OCI-LY3 (cell line): ENCODE results near the gene ECE1.

Experiments
- H2AFZ ChIP-seq: fragments of 200-600, 300-600 bp; shearing (Covaris generic); 2 replicates; pipeline ENCODE4 v1.6.0; 2014; ENCODE audit warnings: antibody characterized with exemption, low read depth, low read length
- H3K27ac ChIP-seq: fragments of 200-600, 300-600 bp; sonication (generic); 2 replicates; pipeline ENCODE4 v1.5.1; 2014; ENCODE audit warnings: mild to moderate bottlenecking, low read length, moderate library complexity, mixed read lengths
- H3K27me3 ChIP-seq: fragments of 200-600, 300-600 bp; sonication (generic); 2 replicates; pipeline ENCODE4 v1.6.1; 2014; ENCODE audit warnings: low read depth, low read length, mixed read lengths
- H3K36me3 ChIP-seq: fragments of 200-600, 300-600 bp; sonication (generic); replicated peaks from 2 replicates; pipeline ENCODE3; 2014; ENCODE audit warnings: low read depth, low read length, mixed read lengths
- H3K4me1 ChIP-seq: fragments of 300-600, 200-600 bp; sonication (generic); 2 replicates; pipeline ENCODE4 v1.6.1; 2014; ENCODE audit warnings: low read length, mixed read lengths
- H3K4me2 ChIP-seq: fragments of 200-600, 300-600 bp; sonication (generic); 2 replicates; pipeline ENCODE4 v1.6.1; 2014; ENCODE audit warnings: low read length, mixed read lengths
- H3K4me3 ChIP-seq: fragments of 300-600, 200-600 bp; sonication (generic); 2 replicates; pipeline ENCODE4 v1.5.1; 2014; ENCODE audit warnings: antibody characterized with exemption, mild to moderate bottlenecking, low read length, moderate library complexity
- H3K79me2 ChIP-seq: fragments of 300-600, 200-600 bp; shearing (Covaris generic); 2 replicates; pipeline ENCODE4 v1.6.1; 2014; ENCODE audit warnings: mild to moderate bottlenecking, low read length, mixed read lengths
- H3K9ac ChIP-seq: fragments of 300-600, 200-600 bp; shearing (Covaris generic); 2 replicates; pipeline ENCODE4 v1.6.0; 2014; ENCODE audit warnings: mild to moderate bottlenecking, low read length, moderate library complexity
- H3K9me3 ChIP-seq: fragments of 200-600, 300-600 bp; shearing (Covaris generic); 2 replicates; pipeline ENCODE4 v1.6.1; 2014; ENCODE audit warnings: low read length, mixed read lengths; ENCODE audit not compliant: insufficient read depth
- H4K20me1 ChIP-seq: fragments of 200-600, 300-600 bp; sonication (generic); 2 replicates; pipeline ENCODE4 v1.6.1; 2016; ENCODE audit warnings: low read length, mixed read lengths; ENCODE audit not compliant: insufficient read depth
- CTCF ChIP-seq: fragments of 200-600, 300-600 bp; sonication (generic); IDR thresholded peaks from 2 replicates; pipeline ENCODE4 v1.5.1; 2014; ENCODE audit warnings: antibody characterized with exemption, low read length, low read depth
- EZH2phosphoT487 ChIP-seq: fragments of 200-600 bp; shearing (Covaris generic); IDR thresholded peaks from 2 replicates; pipeline ENCODE4 v1.6.1; 2018; ENCODE audit warnings: antibody characterized with exemption, mixed run types, low read depth

Gene ECE1

GRCh38 chr1:21278860-21279845 is 11.1 kb downstream of the ECE1 start:
- Histone ChIP-seq H3K9ac (no peak overlapping the region), H2AFZ (no peak overlapping the region), H3K4me3 (no peak overlapping the region), H4K20me1 (peaks cover 2% of the 10 kb centered on the region; the same call in 1 of the 2 replicates), H3K9me3 (no peaks in the 10 kb centered on the region), H3K27me3 (no peaks in the 10 kb centered on the region), H3K27ac (no peak overlapping the region), H3K36me3 (peaks cover 35% of the 10 kb centered on the region), H3K4me1 (peaks cover under 1% of the 10 kb centered on the region; the same call in 1 of the 2 replicates), H3K79me2 (peaks cover 26% of the 10 kb centered on the region), H3K4me2 (no peak overlapping the region)
- TF ChIP-seq EZH2phosphoT487 (no peak), CTCF (no peak)

- Histone ChIP-seq H3K79me2 (peaks cover 18% of the 10 kb centered on the region; the same call in 1 of the 2 replicates), H4K20me1 (no peaks in the 10 kb centered on the region), H3K27ac (no peak overlapping the region), H3K36me3 (peaks cover 27% of the 10 kb centered on the region), H3K9ac (no peak overlapping the region), H3K27me3 (no peaks in the 10 kb centered on the region), H3K9me3 (no peaks in the 10 kb centered on the region), H2AFZ (no peak overlapping the region), H3K4me1 (no peaks in the 10 kb centered on the region), H3K4me3 (no peak overlapping the region), H3K4me2 (no peak overlapping the region)
- no peak for TF ChIP-seq CTCF
- no peak for TF ChIP-seq EZH2phosphoT487
These were observed 11.9 kb downstream of the ECE1 start for GRCh38 chr1:21278208-21278859.

GRCh38 chr1:21277180-21277579 is 13.1 kb downstream of the ECE1 start:
- no peak overlapping the region for H3K27ac ChIP-seq
- no peaks in the 10 kb centered on the region for H3K4me1 ChIP-seq
- no peaks in the 10 kb centered on the region for H3K9me3 ChIP-seq
- H3K9ac ChIP-seq, result no peak overlapping the region
- peaks cover 30% of the 10 kb centered on the region for H3K36me3 ChIP-seq
- no peak overlapping the region for H2AFZ ChIP-seq
- peaks cover 17% of the 10 kb centered on the region; the same call in 1 of the 2 replicates for H3K79me2 ChIP-seq
- no peaks in the 10 kb centered on the region for H4K20me1 ChIP-seq
- no peak overlapping the region for H3K4me2 ChIP-seq
- TF ChIP-seq CTCF (no peak), EZH2phosphoT487 (no peak)
- H3K27me3 ChIP-seq, result no peaks in the 10 kb centered on the region
- no peak overlapping the region for H3K4me3 ChIP-seq

GRCh38 chr1:21272540-21272939 is 17.7 kb downstream of the ECE1 start:
- H2AFZ ChIP-seq, result no peak overlapping the region
- H3K9ac ChIP-seq, result no peak overlapping the region
- no peaks in the 10 kb centered on the region for H3K27me3 ChIP-seq
- H3K9me3 ChIP-seq, result no peaks in the 10 kb centered on the region
- no peaks in the 10 kb centered on the region; the same call in 1 of the 2 replicates for H4K20me1 ChIP-seq
- no peaks in the 10 kb centered on the region; the same call in 1 of the 2 replicates for H3K4me1 ChIP-seq
- H3K79me2 ChIP-seq, result peaks cover 3% of the 10 kb centered on the region; the same call in 1 of the 2 replicates
- H3K36me3 ChIP-seq, result peaks cover 46% of the 10 kb centered on the region
- H3K4me2 ChIP-seq, result no peak overlapping the region
- TF ChIP-seq EZH2phosphoT487 (no peak), CTCF (no peak)
- H3K27ac ChIP-seq, result no peak overlapping the region
- H3K4me3 ChIP-seq, result no peak overlapping the region
